ENCODE measurements around the gene TOX2.
A peak's percentile ranks its signal among the peaks of the same experiment; 100 is the strongest.

TOX2 gene

GRCh38 chr20:43916881-43917371 is 2.3 kb downstream of the TOX2 start:
- H3K9ac ChIP-seq (ENCODE audit: low read length), result no peak overlapping the region
- H3K27me3 ChIP-seq (replicated peaks; ENCODE audit: control insufficient read depth, insufficient read depth, low read length), result peaks cover 7% of the 10 kb centered on the region
- peaks cover 11% of the 10 kb centered on the region for H3K4me1 ChIP-seq (ENCODE audit: control insufficient read depth, insufficient read depth, low read length)
- DNase-seq (ENCODE audit: low read depth), result peak; percentile 73
- H3K36me3 ChIP-seq (ENCODE audit: control insufficient read depth, insufficient read depth, low read length, severe bottlenecking), result no peaks in the 10 kb centered on the region
- H3K4me3 ChIP-seq (ENCODE audit: low read length), result no peak overlapping the region
- H3K9me3 ChIP-seq (ENCODE audit: control insufficient read depth, low read length), result peaks cover 17% of the 10 kb centered on the region

- Histone ChIP-seq H3K27me3 (replicated peaks; ENCODE audit: control insufficient read depth, insufficient read depth, low read length) (peaks cover 7% of the 10 kb centered on the region), H3K4me1 (ENCODE audit: control insufficient read depth, insufficient read depth, low read length) (peaks cover 11% of the 10 kb centered on the region), H3K9me3 (ENCODE audit: control insufficient read depth, low read length) (peaks cover 12% of the 10 kb centered on the region), H3K4me3 (ENCODE audit: low read length) (no peak overlapping the region), H3K9ac (ENCODE audit: low read length) (no peak overlapping the region), H3K36me3 (ENCODE audit: control insufficient read depth, insufficient read depth, low read length, severe bottlenecking) (no peaks in the 10 kb centered on the region)
- no peak for DNase-seq (ENCODE audit: low read depth)
Measured at GRCh38 chr20:43917380-43917779, 2.7 kb downstream of the TOX2 start.

GRCh38 chr20:43919686-43920403 is 5.2 kb downstream of the TOX2 start:
- Histone ChIP-seq H3K27me3 (replicated peaks; ENCODE audit: control insufficient read depth, insufficient read depth, low read length) (peaks cover 7% of the 10 kb centered on the region), H3K36me3 (ENCODE audit: control insufficient read depth, insufficient read depth, low read length, severe bottlenecking) (no peaks in the 10 kb centered on the region), H3K4me1 (ENCODE audit: control insufficient read depth, insufficient read depth, low read length) (peaks cover 11% of the 10 kb centered on the region), H3K4me3 (ENCODE audit: low read length) (no peak overlapping the region), H3K9me3 (ENCODE audit: control insufficient read depth, low read length) (no peaks in the 10 kb centered on the region), H3K9ac (ENCODE audit: low read length) (no peak overlapping the region)
- no peak for DNase-seq (ENCODE audit: low read depth)

- no peaks in the 10 kb centered on the region for H3K27me3 ChIP-seq (replicated peaks; ENCODE audit: control insufficient read depth, insufficient read depth, low read length)
- H3K9me3 ChIP-seq (ENCODE audit: control insufficient read depth, low read length), result no peaks in the 10 kb centered on the region
- no peak for DNase-seq (ENCODE audit: low read depth)
- no peak overlapping the region for H3K4me3 ChIP-seq (ENCODE audit: low read length)
- H3K9ac ChIP-seq (ENCODE audit: low read length), result no peak overlapping the region
- H3K36me3 ChIP-seq (ENCODE audit: control insufficient read depth, insufficient read depth, low read length, severe bottlenecking), result no peaks in the 10 kb centered on the region
- peaks cover 5% of the 10 kb centered on the region for H3K4me1 ChIP-seq (ENCODE audit: control insufficient read depth, insufficient read depth, low read length)
Measured at GRCh38 chr20:43920797-43921196, 6.1 kb downstream of the TOX2 start.

GRCh38 chr20:43921227-43921780 is 6.7 kb downstream of the TOX2 start:
- Histone ChIP-seq H3K9me3 (ENCODE audit: control insufficient read depth, low read length) (no peaks in the 10 kb centered on the region), H3K27me3 (replicated peaks; ENCODE audit: control insufficient read depth, insufficient read depth, low read length) (no peaks in the 10 kb centered on the region), H3K36me3 (ENCODE audit: control insufficient read depth, insufficient read depth, low read length, severe bottlenecking) (no peaks in the 10 kb centered on the region), H3K4me1 (ENCODE audit: control insufficient read depth, insufficient read depth, low read length) (peaks cover 10% of the 10 kb centered on the region), H3K4me3 (ENCODE audit: low read length) (no peak overlapping the region), H3K9ac (ENCODE audit: low read length) (no peak overlapping the region)
- DNase-seq (ENCODE audit: low read depth), result no peak

- no peaks in the 10 kb centered on the region for H3K36me3 ChIP-seq (ENCODE audit: control insufficient read depth, insufficient read depth, low read length, severe bottlenecking)
- H3K27me3 ChIP-seq (replicated peaks; ENCODE audit: control insufficient read depth, insufficient read depth, low read length), result no peaks in the 10 kb centered on the region
- H3K4me3 ChIP-seq (ENCODE audit: low read length), result no peak overlapping the region
- no peak for DNase-seq (ENCODE audit: low read depth)
- peaks cover 15% of the 10 kb centered on the region for H3K4me1 ChIP-seq (ENCODE audit: control insufficient read depth, insufficient read depth, low read length)
- H3K9me3 ChIP-seq (ENCODE audit: control insufficient read depth, low read length), result no peaks in the 10 kb centered on the region
- H3K9ac ChIP-seq (ENCODE audit: low read length), result no peak overlapping the region
Measured at GRCh38 chr20:43922614-43923013, 8.0 kb downstream of the TOX2 start.

GRCh38 chr20:43923322-43923721 is 8.7 kb downstream of the TOX2 start:
- H3K4me3 ChIP-seq (ENCODE audit: low read length), result no peak overlapping the region
- H3K9me3 ChIP-seq (ENCODE audit: control insufficient read depth, low read length), result no peaks in the 10 kb centered on the region
- no peaks in the 10 kb centered on the region for H3K36me3 ChIP-seq (ENCODE audit: control insufficient read depth, insufficient read depth, low read length, severe bottlenecking)
- no peaks in the 10 kb centered on the region for H3K27me3 ChIP-seq (replicated peaks; ENCODE audit: control insufficient read depth, insufficient read depth, low read length)
- peaks cover 15% of the 10 kb centered on the region for H3K4me1 ChIP-seq (ENCODE audit: control insufficient read depth, insufficient read depth, low read length)
- H3K9ac ChIP-seq (ENCODE audit: low read length), result no peak overlapping the region
- DNase-seq (ENCODE audit: low read depth), result no peak

GRCh38 chr20:43923917-43924316 is 9.3 kb downstream of the TOX2 start:
- no peak for DNase-seq (ENCODE audit: low read depth)
- H3K9ac ChIP-seq (ENCODE audit: low read length), result no peak overlapping the region
- H3K9me3 ChIP-seq (ENCODE audit: control insufficient read depth, low read length), result no peaks in the 10 kb centered on the region
- peaks cover 15% of the 10 kb centered on the region for H3K4me1 ChIP-seq (ENCODE audit: control insufficient read depth, insufficient read depth, low read length)
- no peak overlapping the region for H3K4me3 ChIP-seq (ENCODE audit: low read length)
- H3K36me3 ChIP-seq (ENCODE audit: control insufficient read depth, insufficient read depth, low read length, severe bottlenecking), result no peaks in the 10 kb centered on the region
- H3K27me3 ChIP-seq (replicated peaks; ENCODE audit: control insufficient read depth, insufficient read depth, low read length), result no peaks in the 10 kb centered on the region

- no peaks in the 10 kb centered on the region for H3K27me3 ChIP-seq (replicated peaks; ENCODE audit: control insufficient read depth, insufficient read depth, low read length)
- no peak overlapping the region for H3K9ac ChIP-seq (ENCODE audit: low read length)
- H3K36me3 ChIP-seq (ENCODE audit: control insufficient read depth, insufficient read depth, low read length, severe bottlenecking), result no peaks in the 10 kb centered on the region
- H3K4me3 ChIP-seq (ENCODE audit: low read length), result no peak overlapping the region
- H3K4me1 ChIP-seq (ENCODE audit: control insufficient read depth, insufficient read depth, low read length), result peaks cover 15% of the 10 kb centered on the region
- H3K9me3 ChIP-seq (ENCODE audit: control insufficient read depth, low read length), result no peaks in the 10 kb centered on the region
- DNase-seq (ENCODE audit: low read depth), result peak; percentile 59
Measured at GRCh38 chr20:43925215-43925614, 10.6 kb downstream of the TOX2 start.

- Histone ChIP-seq H3K36me3 (ENCODE audit: control insufficient read depth, insufficient read depth, low read length, severe bottlenecking) (no peaks in the 10 kb centered on the region), H3K27me3 (replicated peaks; ENCODE audit: control insufficient read depth, insufficient read depth, low read length) (no peaks in the 10 kb centered on the region), H3K4me3 (ENCODE audit: low read length) (no peak overlapping the region), H3K9me3 (ENCODE audit: control insufficient read depth, low read length) (no peaks in the 10 kb centered on the region), H3K4me1 (ENCODE audit: control insufficient read depth, insufficient read depth, low read length) (peaks cover 15% of the 10 kb centered on the region), H3K9ac (ENCODE audit: low read length) (no peak overlapping the region)
- peak; percentile 65 for DNase-seq (ENCODE audit: low read depth)
Measured at GRCh38 chr20:43925801-43926200, 11.1 kb downstream of the TOX2 start.

- Histone ChIP-seq H3K4me3 (ENCODE audit: low read length) (no peak overlapping the region), H3K9me3 (ENCODE audit: control insufficient read depth, low read length) (no peaks in the 10 kb centered on the region), H3K36me3 (ENCODE audit: control insufficient read depth, insufficient read depth, low read length, severe bottlenecking) (no peaks in the 10 kb centered on the region), H3K9ac (ENCODE audit: low read length) (no peak overlapping the region), H3K4me1 (ENCODE audit: control insufficient read depth, insufficient read depth, low read length) (peaks cover 15% of the 10 kb centered on the region), H3K27me3 (replicated peaks; ENCODE audit: control insufficient read depth, insufficient read depth, low read length) (no peaks in the 10 kb centered on the region)
- no peak for DNase-seq (ENCODE audit: low read depth)
Measured at GRCh38 chr20:43926287-43927050, 11.8 kb downstream of the TOX2 start.
